NCI-H2196 (cell line): ENCODE data around the gene CCBE1.
A peak's percentile ranks its signal among the peaks of the same experiment; 100 is the strongest.
"Not testable (repeated sequence)": the region's sequence is repeated elsewhere in the genome, so short reads cannot be mapped to it uniquely, and the experiment has no call there.

Source experiments
- DNase-seq: peaks from one replicate; lab custom pipeline; 2025; ENCODE audit not compliant: unreplicated experiment; lab: John Stamatoyannopoulos, UW

Gene CCBE1

DNA sequence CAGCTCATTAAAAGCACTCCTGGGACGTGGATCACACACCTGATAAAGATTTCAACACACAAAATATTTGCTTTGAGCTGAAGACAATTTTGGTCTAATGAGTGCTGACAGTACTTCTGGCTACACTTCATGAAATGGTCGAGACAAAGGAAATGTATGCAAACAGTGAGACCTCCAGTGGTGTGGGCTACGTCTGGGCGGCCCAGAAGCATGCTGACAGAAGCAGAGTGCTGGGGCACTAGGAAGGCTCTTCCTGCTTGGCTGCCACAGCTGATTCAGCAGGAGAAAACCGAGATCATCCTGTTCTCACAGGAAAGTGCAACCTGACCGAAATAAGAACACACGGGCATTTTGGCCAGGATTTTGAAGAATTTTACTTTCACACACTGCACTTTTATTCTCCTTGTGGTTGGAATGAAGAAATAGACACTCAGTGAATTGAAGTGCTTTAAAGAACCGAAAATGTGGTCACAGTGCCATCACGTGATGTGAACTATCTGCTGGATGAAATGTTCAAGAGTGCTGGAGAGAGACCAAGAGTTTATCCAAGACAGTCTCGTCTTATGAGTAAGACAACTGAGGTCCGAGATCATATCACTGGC lies 149.5 kb downstream of the CCBE1 start:
- DNase-seq: no peak

DNA sequence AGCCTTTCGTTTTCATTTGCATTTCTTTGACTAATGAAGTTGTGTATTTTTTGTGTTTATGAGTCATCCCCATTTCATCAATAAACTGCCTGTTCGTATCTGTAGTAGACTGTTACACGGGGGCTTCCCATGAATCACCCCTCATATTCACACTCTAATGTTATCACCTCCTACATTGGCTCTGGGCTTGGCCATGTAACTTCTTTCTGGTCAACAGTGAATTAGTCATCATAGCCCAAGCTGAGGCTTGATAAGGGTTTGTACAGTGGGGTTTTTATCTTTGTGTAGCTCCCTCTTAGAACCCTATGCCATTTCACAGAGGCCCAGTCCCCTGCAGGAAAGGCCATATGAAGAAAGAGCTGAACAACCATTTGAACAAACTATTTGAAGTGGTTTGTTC lies 151.0 kb downstream of the CCBE1 start:
- no peak for DNase-seq

DNA sequence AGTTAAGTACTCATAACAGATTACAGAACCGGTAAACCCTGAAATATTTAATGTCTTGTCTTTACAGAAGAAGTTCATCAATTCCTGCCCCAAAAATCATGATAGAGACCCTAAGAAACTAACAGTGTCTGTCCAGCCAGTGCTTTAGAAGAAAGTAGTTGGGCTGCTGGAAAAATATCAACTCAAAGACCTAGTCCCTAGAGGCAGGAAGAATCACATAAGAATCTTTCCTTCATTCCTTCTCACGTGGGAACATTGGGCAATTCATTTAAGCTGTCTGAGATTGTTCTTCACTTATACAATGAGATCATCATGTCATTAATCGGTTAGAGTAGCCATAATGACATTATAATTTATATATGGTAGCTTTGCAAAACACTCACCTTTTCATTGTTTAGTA lies 156.4 kb downstream of the CCBE1 start:
- DNase-seq: no peak

GRCh38 chr18:59540346-59540745 lies 156.9 kb downstream of the CCBE1 start:
- DNase-seq: no peak

DNA sequence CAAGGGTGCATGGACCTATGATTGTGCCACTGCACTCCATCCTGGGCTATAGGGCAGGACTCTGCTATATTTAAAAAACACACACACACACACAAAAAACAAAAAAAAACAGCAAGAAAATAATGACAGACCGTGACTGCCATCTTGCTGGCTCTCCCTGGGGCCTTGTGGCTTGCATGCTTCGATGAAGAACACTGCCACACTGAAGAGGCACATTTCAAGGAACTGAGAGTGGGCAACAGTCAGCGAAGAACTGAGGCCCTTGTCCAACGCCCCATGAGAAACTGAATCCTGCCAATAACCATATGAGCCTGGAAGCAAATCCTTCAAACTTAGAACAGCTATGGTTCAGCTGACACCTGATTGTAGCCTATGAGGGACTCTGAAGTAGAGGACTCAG lies 158.1 kb downstream of the CCBE1 start:
- DNase-seq: no peak

DNA sequence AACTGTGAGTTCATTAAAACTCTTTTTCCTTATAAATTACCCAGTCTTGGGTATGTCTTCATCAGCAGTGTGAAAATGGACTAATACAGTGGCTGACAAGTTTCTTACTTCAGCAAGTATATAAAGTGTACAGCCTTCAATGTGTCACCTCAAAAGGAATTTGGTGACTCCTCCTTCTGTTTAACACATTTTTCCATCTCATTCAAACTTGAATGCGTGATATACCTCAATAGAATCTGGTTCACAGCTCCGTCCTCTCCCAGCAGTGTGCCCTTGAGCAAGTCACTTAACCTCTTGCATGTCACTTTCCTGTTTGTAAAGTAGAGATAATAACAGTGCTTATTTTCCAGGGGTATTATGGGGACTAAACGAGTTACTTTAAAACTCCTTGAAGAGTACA lies 159.6 kb downstream of the CCBE1 start:
- no peak for DNase-seq

GRCh38 chr18:59536166-59536565 lies 161.1 kb downstream of the CCBE1 start:
- DNase-seq: no peak

- DNase-seq: no peak
These were observed 162.2 kb downstream of the CCBE1 start for GRCh38 chr18:59535055-59535454.

DNA sequence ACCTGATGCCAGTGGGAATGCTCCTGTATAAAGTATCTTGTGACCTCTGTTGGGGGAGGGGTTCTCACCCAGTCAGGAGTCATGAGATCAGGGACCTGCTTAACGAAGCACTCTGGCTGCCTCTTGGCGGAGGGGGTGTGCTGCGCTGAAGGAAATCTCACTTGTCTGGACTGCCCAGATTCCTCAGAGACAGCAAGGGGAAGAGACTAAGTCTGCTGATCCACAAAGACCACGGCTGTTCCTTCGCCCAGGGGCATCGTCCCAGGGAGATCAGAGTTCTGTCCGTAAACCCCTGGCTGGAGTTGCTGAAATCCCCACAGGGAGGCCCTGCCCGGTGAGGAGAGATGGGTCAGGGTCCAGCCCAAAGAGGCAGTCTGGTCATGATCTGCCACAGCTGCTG lies 168.4 kb downstream of the CCBE1 start:
- DNase-seq: no peak

DNA sequence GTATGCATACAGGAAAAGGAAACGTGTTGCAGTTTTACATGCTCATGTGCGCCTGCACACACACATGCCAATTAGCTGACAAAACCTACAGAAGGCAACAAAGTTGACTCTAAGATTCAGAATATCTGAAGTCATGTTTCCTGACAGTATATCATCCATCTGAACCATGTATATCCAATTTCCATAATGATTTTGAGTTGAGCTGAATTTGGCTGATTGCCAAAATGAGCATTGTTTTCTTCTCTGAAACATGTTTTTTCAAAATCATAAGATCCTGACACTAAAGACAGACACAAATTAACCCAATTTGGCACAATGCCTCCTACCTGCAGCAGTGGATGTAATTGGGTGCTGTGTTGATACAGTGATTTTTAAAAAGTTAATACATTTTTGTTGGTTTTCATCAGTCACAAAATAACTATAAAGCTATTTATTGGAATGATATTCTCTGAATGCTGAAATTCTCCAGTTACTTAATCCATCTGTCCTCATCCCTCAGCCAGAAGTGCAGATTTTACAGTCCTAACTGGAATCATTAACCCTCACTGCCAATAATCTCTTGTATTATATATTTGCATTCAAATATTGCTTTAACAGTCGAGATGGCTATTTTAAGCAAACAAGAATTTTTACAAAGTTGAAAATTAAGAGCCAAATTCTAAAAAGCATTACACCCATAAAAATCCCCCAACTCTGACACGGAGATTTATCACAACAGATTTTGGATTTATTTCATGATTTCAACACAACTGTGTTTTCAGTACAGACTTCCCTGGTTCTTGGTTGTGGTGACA lies 176.5 kb downstream of the CCBE1 start:
- DNase-seq: no peak

DNA sequence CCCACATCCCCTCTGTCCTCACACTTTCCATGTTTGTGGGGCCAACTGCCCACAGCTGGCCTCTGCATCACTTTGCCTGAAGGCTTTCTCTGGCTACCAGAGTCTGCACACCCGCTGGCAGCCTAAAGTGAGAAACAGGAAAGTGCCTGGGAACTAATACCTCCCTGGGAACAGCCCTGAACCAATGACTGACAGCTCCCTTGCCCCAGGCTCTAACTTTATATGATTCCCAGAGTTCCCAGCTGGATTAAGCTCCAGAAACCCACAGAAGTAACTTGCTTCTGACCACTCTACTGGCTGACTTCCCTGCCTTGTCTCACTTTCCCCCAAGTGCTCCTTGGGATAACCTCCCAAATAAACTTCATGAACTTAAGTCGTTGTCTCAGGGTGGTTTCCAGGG lies 178.5 kb downstream of the CCBE1 start:
- DNase-seq: no peak

DNA sequence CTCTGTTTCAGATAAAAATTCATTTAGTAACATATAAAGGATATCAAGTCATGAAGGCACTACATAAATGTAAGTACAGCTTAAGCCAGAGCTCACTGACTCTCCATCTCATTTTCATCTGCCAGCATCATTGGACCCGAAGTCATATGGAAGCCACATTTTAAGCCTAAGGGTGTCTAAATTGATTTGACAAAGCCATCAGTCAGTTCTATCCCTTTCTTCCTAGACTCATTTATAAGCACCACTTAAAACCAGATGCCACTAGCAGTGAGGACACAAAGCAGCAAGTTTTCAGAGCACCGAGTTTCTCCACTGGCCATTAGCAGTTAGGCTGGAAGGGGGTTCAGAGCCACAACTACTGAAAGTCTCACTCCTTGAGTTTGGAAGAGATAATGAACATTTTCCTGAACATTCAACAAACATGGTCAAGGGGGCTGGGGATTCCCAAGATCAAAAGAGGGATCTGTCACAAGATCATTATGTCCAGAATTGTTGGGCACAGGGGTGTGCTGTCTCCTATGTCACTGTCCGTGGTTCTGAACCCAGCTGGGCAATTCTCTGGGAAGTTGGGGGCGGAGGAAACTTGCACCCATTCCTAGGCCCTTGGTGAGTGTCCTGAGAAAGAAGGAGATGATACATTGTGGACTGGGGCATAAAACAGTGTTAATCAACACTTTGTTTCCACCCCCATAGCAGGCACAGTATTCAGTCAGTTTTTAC lies 179.6 kb downstream of the CCBE1 start:
- no peak for DNase-seq

- peak; percentile 55 for DNase-seq
These were observed 180.7 kb downstream of the CCBE1 start for GRCh38 chr18:59516356-59517155.

DNA sequence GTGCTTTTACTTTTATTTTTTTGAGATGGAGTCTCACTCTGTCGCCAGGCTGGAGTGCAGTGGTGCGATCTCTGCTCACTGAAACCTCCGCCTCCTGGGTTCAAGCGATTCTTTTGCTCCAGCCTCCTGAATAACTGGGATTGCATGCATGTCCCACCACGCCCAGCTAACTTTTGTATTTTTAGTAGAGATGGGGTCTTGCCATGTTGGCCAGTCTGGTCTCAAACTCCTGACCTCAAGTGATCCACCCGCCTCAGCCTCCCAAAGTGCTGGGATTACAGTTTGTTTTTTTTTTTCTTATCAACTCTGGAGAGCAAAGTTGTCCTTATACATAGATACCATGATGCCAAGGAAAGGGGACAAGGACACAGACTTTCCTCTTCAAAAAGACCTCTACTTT lies 181.3 kb downstream of the CCBE1 start:
- DNase-seq: not testable (repeated sequence)

- no peak for DNase-seq
These were observed 182.1 kb downstream of the CCBE1 start for GRCh38 chr18:59515147-59515546.

DNA sequence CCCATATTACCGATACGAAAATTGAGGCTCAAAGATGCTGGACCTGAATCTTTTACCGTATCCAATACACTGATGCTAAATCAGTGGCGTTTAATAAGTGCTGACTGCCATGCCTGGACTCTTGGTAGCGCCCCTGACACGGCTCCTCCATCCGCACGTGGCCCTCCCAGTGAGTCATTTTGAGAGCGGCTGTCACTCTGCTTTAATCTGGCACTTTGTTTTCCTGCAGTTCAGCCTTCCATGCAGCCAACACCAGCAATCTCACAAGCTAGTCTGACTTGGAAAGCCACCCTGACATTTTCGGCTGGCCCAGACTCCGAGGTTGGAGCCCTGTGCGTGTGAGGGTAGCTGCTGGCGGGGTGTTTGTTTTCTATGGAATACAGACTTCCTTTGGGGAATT lies 183.0 kb downstream of the CCBE1 start:
- DNase-seq: no peak

- DNase-seq: no peak
These were observed 185.0 kb downstream of the CCBE1 start for GRCh38 chr18:59512025-59512755.

GRCh38 chr18:59509481-59510442 lies 187.5 kb downstream of the CCBE1 start:
- no peak for DNase-seq

GRCh38 chr18:59505356-59505755 lies 191.9 kb downstream of the CCBE1 start:
- DNase-seq: no peak
